HEK293 (cell line): ENCODE data around the gene DHRS12.

Experiments
- ZBTB21 ChIP-seq: fragments of 450-650 bp; formaldehyde crosslinking; IDR thresholded peaks from 2 replicates; pipeline ENCODE4 v1.5.1; 2017; ENCODE audit warnings: missing biosample characterization, missing genetic modification characterization
- ZEB2 ChIP-seq: fragments of 450-650 bp; formaldehyde crosslinking; IDR thresholded peaks from 2 replicates; pipeline ENCODE4 v1.5.1; 2016; ENCODE audit warnings: missing biosample characterization, missing genetic modification characterization
- ZFP41 ChIP-seq: fragments of 450-650 bp; formaldehyde crosslinking; IDR thresholded peaks from 2 replicates; pipeline ENCODE4 v1.5.1; 2016; ENCODE audit warnings: missing biosample characterization, missing genetic modification characterization, borderline replicate concordance
- ZNF121 ChIP-seq: fragments of 450-650 bp; formaldehyde crosslinking; IDR thresholded peaks from 2 replicates; pipeline ENCODE4 v1.5.1; 2016; ENCODE audit warnings: missing biosample characterization, missing genetic modification characterization
- ZNF132 ChIP-seq: fragments of 450-650 bp; formaldehyde crosslinking; IDR thresholded peaks from 2 replicates; pipeline ENCODE4 v1.5.1; 2017; ENCODE audit warnings: missing biosample characterization, missing genetic modification characterization, borderline replicate concordance
- ZNF155 ChIP-seq: fragments of 450-650 bp; formaldehyde crosslinking; IDR thresholded peaks from 2 replicates; pipeline ENCODE4 v1.5.1; 2016; ENCODE audit warnings: missing biosample characterization, missing genetic modification characterization
- ZNF174 ChIP-seq: fragments of 450-650 bp; formaldehyde crosslinking; IDR thresholded peaks from 2 replicates; pipeline ENCODE4 v1.5.0; 2017; ENCODE audit warnings: missing biosample characterization, mild to moderate bottlenecking, missing genetic modification characterization
- ZNF184 ChIP-seq: fragments of 450-650 bp; IDR thresholded peaks from 2 replicates; pipeline ENCODE4 v1.5.1; 2018; ENCODE audit warnings: missing biosample characterization, mild to moderate bottlenecking, missing genetic modification characterization
- ZNF24 ChIP-seq: fragments of 450-650 bp; formaldehyde crosslinking; IDR thresholded peaks from 2 replicates; pipeline ENCODE4 v1.5.1; 2016; ENCODE audit warnings: missing biosample characterization, missing genetic modification characterization
- ZNF626 ChIP-seq: fragments of 450-650 bp; sonication (Bioruptor Pico); formaldehyde crosslinking; IDR thresholded peaks from 2 replicates; pipeline ENCODE4 v1.5.1; 2018; ENCODE audit warnings: missing biosample characterization, missing genetic modification characterization, inconsistent platforms
- TF ChIP-seq, protein P1 (sequence below): fragments of 450-650 bp; formaldehyde crosslinking; IDR thresholded peaks from 2 replicates; pipeline ENCODE4 v1.5.1; 2016; ENCODE audit warnings: missing biosample characterization, missing genetic modification characterization

DNA sequence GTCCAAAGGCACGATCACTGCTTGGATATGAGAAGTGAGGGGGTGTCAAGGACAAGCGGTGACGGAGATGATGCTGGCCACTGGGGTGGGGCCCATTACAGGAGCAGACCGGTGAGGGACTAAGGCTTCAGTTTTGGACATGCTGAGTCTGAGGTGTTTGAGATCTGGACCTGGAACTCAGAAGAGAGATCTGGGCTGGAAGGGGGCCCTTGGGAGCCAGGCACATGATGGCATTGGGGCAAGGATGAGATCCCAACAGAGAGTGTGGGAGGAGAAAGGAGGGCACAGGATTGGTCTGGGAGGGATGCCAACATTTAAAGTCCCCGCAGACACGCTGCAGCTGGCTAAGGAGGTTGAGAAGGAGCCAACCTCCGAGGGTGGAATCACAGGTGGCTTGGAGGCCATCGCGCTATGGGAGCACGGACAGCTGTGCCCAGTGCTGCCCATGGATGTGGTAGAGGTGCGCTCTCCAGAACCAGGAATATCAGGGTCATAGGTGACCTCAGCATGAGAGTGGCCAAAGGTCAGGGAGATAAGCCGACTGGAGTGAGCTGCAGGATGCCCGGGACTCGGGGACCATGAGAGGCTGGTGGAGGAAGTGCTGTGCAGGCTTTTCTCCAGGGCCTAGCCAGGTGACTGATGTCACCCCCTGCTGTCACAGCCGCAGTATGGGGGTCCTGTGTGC lies 21.8 kb downstream of the DHRS12 start:
- TF ChIP-seq, protein P1, sequence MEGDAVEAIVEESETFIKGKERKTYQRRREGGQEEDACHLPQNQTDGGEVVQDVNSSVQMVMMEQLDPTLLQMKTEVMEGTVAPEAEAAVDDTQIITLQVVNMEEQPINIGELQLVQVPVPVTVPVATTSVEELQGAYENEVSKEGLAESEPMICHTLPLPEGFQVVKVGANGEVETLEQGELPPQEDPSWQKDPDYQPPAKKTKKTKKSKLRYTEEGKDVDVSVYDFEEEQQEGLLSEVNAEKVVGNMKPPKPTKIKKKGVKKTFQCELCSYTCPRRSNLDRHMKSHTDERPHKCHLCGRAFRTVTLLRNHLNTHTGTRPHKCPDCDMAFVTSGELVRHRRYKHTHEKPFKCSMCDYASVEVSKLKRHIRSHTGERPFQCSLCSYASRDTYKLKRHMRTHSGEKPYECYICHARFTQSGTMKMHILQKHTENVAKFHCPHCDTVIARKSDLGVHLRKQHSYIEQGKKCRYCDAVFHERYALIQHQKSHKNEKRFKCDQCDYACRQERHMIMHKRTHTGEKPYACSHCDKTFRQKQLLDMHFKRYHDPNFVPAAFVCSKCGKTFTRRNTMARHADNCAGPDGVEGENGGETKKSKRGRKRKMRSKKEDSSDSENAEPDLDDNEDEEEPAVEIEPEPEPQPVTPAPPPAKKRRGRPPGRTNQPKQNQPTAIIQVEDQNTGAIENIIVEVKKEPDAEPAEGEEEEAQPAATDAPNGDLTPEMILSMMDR (tag by site-specific recombination), result no peak
- TF ChIP-seq ZNF174, result no peak
- TF ChIP-seq ZEB2 (tag by site-specific recombination), result no peak
- no peak for TF ChIP-seq ZNF626 (tag by site-specific recombination)
- no peak for TF ChIP-seq ZNF184 (tag by site-specific recombination)
- TF ChIP-seq ZBTB21, result no peak
- no peak for TF ChIP-seq ZNF132 (tag by site-specific recombination)
- TF ChIP-seq ZNF155 (tag by site-specific recombination), result no peak
- no peak for TF ChIP-seq ZFP41 (tag by site-specific recombination)
- TF ChIP-seq ZNF24 (tag by site-specific recombination), result no peak
- TF ChIP-seq ZNF121 (tag by site-specific recombination), result no peak
